ENCODE measurements around the gene FBXL15.

- TF ChIP-seq CTCF (IDR thresholded peaks at IDR 0.05) = no peak
- no peak for TF ChIP-seq POLR2A (IDR thresholded peaks at IDR 0.05)
- no peak for TF ChIP-seq POLR2AphosphoS5 (IDR thresholded peaks at IDR 0.05)
Observed at GRCh38 chr10:102396730-102397151, 23.9 kb upstream of the FBXL15 start.
